H9 (cell line): ENCODE results near the gene MAP3K20. TPM values are rescaled to one million over a fixed set of nuclear protein-coding genes. Genes with fewer than 3 reads are reported as not detected.

ENCODE experiments used
- DNase-seq: peaks from one replicate; pipeline ENCODE4 v3.0.0-alpha.2; 2017
- H2AFZ ChIP-seq: one replicate; pipeline ENCODE4 v1.6.1; 2013; ENCODE audit warnings: mild to moderate bottlenecking, low read length, control low read depth, moderate library complexity
- H2AK5ac ChIP-seq: 2 replicates; pipeline ENCODE4 v1.6.1; 2013; ENCODE audit warnings: low read length, control low read depth, mixed read lengths; ENCODE audit not compliant: insufficient read length
- H2BK120ac ChIP-seq: one replicate; pipeline ENCODE4 v1.6.1; 2013; ENCODE audit warnings: low read depth, mild to moderate bottlenecking, low read length, control low read depth, inconsistent platforms; ENCODE audit not compliant: poor library complexity, severe bottlenecking
- H2BK12ac ChIP-seq: 2 replicates; pipeline ENCODE4 v1.6.1; 2013; ENCODE audit warnings: low read length, control low read depth, mixed read lengths, low read depth; ENCODE audit not compliant: insufficient read length
- H2BK15ac ChIP-seq: 2 replicates; pipeline ENCODE4 v1.6.1; 2013; ENCODE audit warnings: low read depth, low read length, control low read depth
- H2BK20ac ChIP-seq: one replicate; pipeline ENCODE4 v1.6.1; 2013; ENCODE audit warnings: low read depth, mild to moderate bottlenecking, low read length, control low read depth, inconsistent platforms; ENCODE audit not compliant: poor library complexity, severe bottlenecking
- H2BK5ac ChIP-seq: 2 replicates; pipeline ENCODE4 v1.6.1; 2013; ENCODE audit warnings: low read length, control low read depth, mixed read lengths; ENCODE audit not compliant: insufficient read length
- H3K14ac ChIP-seq: 2 replicates; pipeline ENCODE4 v1.6.1; 2013; ENCODE audit warnings: low read length, control low read depth; ENCODE audit not compliant: insufficient read depth
- H3K18ac ChIP-seq: 2 replicates; pipeline ENCODE4 v1.6.1; 2013; ENCODE audit warnings: low read depth, mild to moderate bottlenecking, mixed read lengths, low read length, control low read depth; ENCODE audit not compliant: insufficient read length
- H3K23ac ChIP-seq: 2 replicates; pipeline ENCODE4 v1.6.1; 2013; ENCODE audit warnings: low read length, control low read depth, mixed read lengths, low read depth; ENCODE audit not compliant: insufficient read length
- H3K23me2 ChIP-seq: 2 replicates; pipeline ENCODE4 v1.6.1; 2013; ENCODE audit warnings: low read depth, mild to moderate bottlenecking, mixed read lengths, low read length, control low read depth; ENCODE audit not compliant: insufficient read length, poor library complexity, severe bottlenecking
- H3K27ac ChIP-seq: 2 replicates; pipeline ENCODE4 v1.5.1; 2013; ENCODE audit warnings: low read length, control low read depth, mixed read lengths, low read depth; ENCODE audit not compliant: insufficient read length
- H3K27me3 ChIP-seq: 2 replicates; pipeline ENCODE4 v1.6.1; 2013; ENCODE audit warnings: low read length, control low read depth, inconsistent platforms; ENCODE audit not compliant: insufficient read depth
- H3K4ac ChIP-seq: 2 replicates; pipeline ENCODE4 v1.6.1; 2013; ENCODE audit warnings: low read depth, mild to moderate bottlenecking, control low read depth, inconsistent platforms, low read length, moderate library complexity
- H3K4me1 ChIP-seq: 2 replicates; pipeline ENCODE4 v1.6.1; 2013; ENCODE audit warnings: low read length, control low read depth, inconsistent platforms; ENCODE audit not compliant: insufficient read depth
- H3K4me2 ChIP-seq: 2 replicates; pipeline ENCODE4 v1.6.1; 2013; ENCODE audit warnings: low read length, control low read depth, mixed read lengths; ENCODE audit not compliant: insufficient read length, insufficient read depth
- H3K56ac ChIP-seq: 2 replicates; pipeline ENCODE4 v1.6.1; 2013; ENCODE audit warnings: low read depth, mild to moderate bottlenecking, mixed read lengths, low read length, control low read depth; ENCODE audit not compliant: insufficient read length
- H3K79me1 ChIP-seq: 2 replicates; pipeline ENCODE4 v1.6.1; 2013; ENCODE audit warnings: low read depth, mild to moderate bottlenecking, moderate library complexity, low read length, control low read depth, inconsistent platforms; ENCODE audit not compliant: insufficient read depth, poor library complexity, severe bottlenecking
- H3K79me2 ChIP-seq: 2 replicates; pipeline ENCODE4 v1.6.1; 2013; ENCODE audit warnings: low read length, control low read depth, inconsistent platforms; ENCODE audit not compliant: insufficient read depth
- H3K9ac ChIP-seq: 2 replicates; pipeline ENCODE4 v1.6.1; 2013; ENCODE audit warnings: low read length, control low read depth, mixed read lengths; ENCODE audit not compliant: insufficient read length; ENCODE audit errors: extremely low read depth
- H3K9me3 ChIP-seq: one replicate; pipeline ENCODE4 v1.6.1; 2013; ENCODE audit warnings: low read depth, low read length, inconsistent platforms; ENCODE audit not compliant: control insufficient read depth
- H3T11ph ChIP-seq: one replicate; pipeline ENCODE4 v1.6.1; 2013; ENCODE audit warnings: mild to moderate bottlenecking, low read length, control low read depth, inconsistent platforms
- H4K20me1 ChIP-seq: one replicate; pipeline ENCODE4 v1.6.1; 2013; ENCODE audit not compliant: control insufficient read depth, insufficient read length, insufficient read depth
- H4K5ac ChIP-seq: 2 replicates; pipeline ENCODE4 v1.6.1; 2013; ENCODE audit warnings: low read depth, mild to moderate bottlenecking, mixed read lengths, low read length, control low read depth; ENCODE audit not compliant: insufficient read length
- H4K8ac ChIP-seq: replicated peaks from 2 replicates; pipeline ENCODE4 v1.6.1; 2013; ENCODE audit warnings: low read length, control low read depth, mixed read lengths, low read depth; ENCODE audit not compliant: insufficient read length
- H4K91ac ChIP-seq: 2 replicates; pipeline ENCODE4 v1.6.1; 2013; ENCODE audit warnings: low read depth, mild to moderate bottlenecking, moderate library complexity, mixed read lengths, low read length, control low read depth; ENCODE audit not compliant: insufficient read length
- H3K27ac Mint-ChIP-seq, 3 experiments: 2 replicates in 2 of 3; 3 replicates in 1 of 3; pipeline ENCODE4 v1.8.0; 2020 to 2021; ENCODE audit warnings: mixed read lengths in 3 of 3, mild to moderate bottlenecking in 1 of 3, moderate library complexity in 1 of 3
- H3K27me3 Mint-ChIP-seq: 2 replicates; pipeline ENCODE4 v1.8.0; 2021; ENCODE audit warnings: low read depth, mild to moderate bottlenecking, moderate library complexity, mixed read lengths
- H3K36me3 Mint-ChIP-seq, 3 experiments: 2 replicates in 2 of 3; 3 replicates in 1 of 3; pipeline ENCODE4 v1.8.0; 2020 to 2021; ENCODE audit warnings: low read depth in 3 of 3, mixed read lengths in 3 of 3; ENCODE audit not compliant: insufficient read depth in 1 of 3
- H3K4me1 Mint-ChIP-seq, 2 experiments: 2 replicates each; pipeline ENCODE4 v1.8.0; 2020; ENCODE audit warnings: mixed read lengths in 2 of 2
- H3K4me3 Mint-ChIP-seq, 2 experiments: 2 replicates in 1 of 2; 3 replicates in 1 of 2; pipeline ENCODE4 v1.8.0; 2020 to 2021; ENCODE audit warnings: mild to moderate bottlenecking in 2 of 2, mixed read lengths in 2 of 2, moderate library complexity in 1 of 2
- H3K9me3 Mint-ChIP-seq, 2 experiments: 2 replicates in 1 of 2; 3 replicates in 1 of 2; pipeline ENCODE4 v1.8.0; 2020; ENCODE audit warnings: mild to moderate bottlenecking in 2 of 2, mixed read lengths in 2 of 2, moderate library complexity in 1 of 2
- WGBS: extraction: QIAGEN DNeasy Blood & Tissue Kit; methylation state at CpG from one replicate; pipeline ENCODE4 v1.1.7; 2013; ENCODE audit warnings: missing lambda C conversion rate, low lambda C conversion rate, mixed read lengths; ENCODE audit not compliant: insufficient read length; ENCODE audit errors: extremely low coverage; 5-methylcytosine and 5-hydroxymethylcytosine counted together
- total RNA-seq: library from RNA; stranded (reverse); gene quantifications from 2 replicates; pipeline ENCODE4 v1.2.1, GENCODE V29; 2021
- TF ChIP-seq, protein P1 (sequence below): fragments of 200-600 bp; sonication (generic); conservative IDR thresholded peaks from 3 replicates; pipeline ENCODE4 v1.8.0; 2021; ENCODE audit warnings: antibody characterized with exemption, mild to moderate bottlenecking

The MAP3K20 gene
- total RNA-seq, 1 experiment from 2014 or later, result 8.7 TPM

GRCh38 chr2:173091910-173092309 is 16.3 kb downstream of the MAP3K20 start:
- no CpG with 5 or more reads among the region's 4 CpGs for WGBS
- H3K27ac Mint-ChIP-seq, result no peak overlapping the region

More at GRCh38 chr2:173091910-173092309, 16.3 kb downstream of the MAP3K20 start:
- Histone ChIP-seq H3K79me1 (no peaks in the 10 kb centered on the region), H3K4me2 (no peak overlapping the region), H2AFZ (no peak overlapping the region), H4K91ac (no peak overlapping the region), H3K56ac (no peak overlapping the region), H2BK20ac (no peak overlapping the region), H3K27ac (no peak overlapping the region), H3K23ac (no peak overlapping the region), H3K27me3 (no peaks in the 10 kb centered on the region), H3K14ac (no peak overlapping the region), H2BK15ac (no peak overlapping the region), H4K20me1 (no peaks in the 10 kb centered on the region), H4K8ac (no peak overlapping the region), H3K79me2 (no peaks in the 10 kb centered on the region), H2AK5ac (no peak overlapping the region), H3K4ac (no peak overlapping the region), H3T11ph (no peak overlapping the region), H2BK12ac (no peak overlapping the region), H3K23me2 (no peaks in the 10 kb centered on the region), H3K9ac (no peak overlapping the region), H2BK5ac (no peak overlapping the region), H3K4me1 (peaks cover 2% of the 10 kb centered on the region; the same call in 1 of the 2 replicates), H3K9me3 (no peaks in the 10 kb centered on the region), H3K18ac (no peak overlapping the region), H4K5ac (no peak overlapping the region), H2BK120ac (no peak overlapping the region)
- Mint-ChIP-seq H3K4me3 (no peak overlapping the region), H3K36me3 (no peaks in the 10 kb centered on the region), H3K27me3 (no peaks in the 10 kb centered on the region), H3K4me1 (peaks cover 11 to 15% of the 10 kb centered on the region in 2 experiments), H3K9me3 (no peaks in the 10 kb centered on the region)
- TF ChIP-seq, protein P1, sequence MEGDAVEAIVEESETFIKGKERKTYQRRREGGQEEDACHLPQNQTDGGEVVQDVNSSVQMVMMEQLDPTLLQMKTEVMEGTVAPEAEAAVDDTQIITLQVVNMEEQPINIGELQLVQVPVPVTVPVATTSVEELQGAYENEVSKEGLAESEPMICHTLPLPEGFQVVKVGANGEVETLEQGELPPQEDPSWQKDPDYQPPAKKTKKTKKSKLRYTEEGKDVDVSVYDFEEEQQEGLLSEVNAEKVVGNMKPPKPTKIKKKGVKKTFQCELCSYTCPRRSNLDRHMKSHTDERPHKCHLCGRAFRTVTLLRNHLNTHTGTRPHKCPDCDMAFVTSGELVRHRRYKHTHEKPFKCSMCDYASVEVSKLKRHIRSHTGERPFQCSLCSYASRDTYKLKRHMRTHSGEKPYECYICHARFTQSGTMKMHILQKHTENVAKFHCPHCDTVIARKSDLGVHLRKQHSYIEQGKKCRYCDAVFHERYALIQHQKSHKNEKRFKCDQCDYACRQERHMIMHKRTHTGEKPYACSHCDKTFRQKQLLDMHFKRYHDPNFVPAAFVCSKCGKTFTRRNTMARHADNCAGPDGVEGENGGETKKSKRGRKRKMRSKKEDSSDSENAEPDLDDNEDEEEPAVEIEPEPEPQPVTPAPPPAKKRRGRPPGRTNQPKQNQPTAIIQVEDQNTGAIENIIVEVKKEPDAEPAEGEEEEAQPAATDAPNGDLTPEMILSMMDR, result no peak
- DNase-seq, result no peak
